ENCODE results near the gene ACKR1. TPM values are rescaled to one million over a fixed set of nuclear protein-coding genes. Genes with fewer than 3 reads are reported as not detected.

The ACKR1 gene
- total and polyA plus RNA-seq, 2 donors (not counting 3 experiments of a cell fraction or from before 2014, with no cell fraction given): 0.15 to 1.3 TPM

DNA sequence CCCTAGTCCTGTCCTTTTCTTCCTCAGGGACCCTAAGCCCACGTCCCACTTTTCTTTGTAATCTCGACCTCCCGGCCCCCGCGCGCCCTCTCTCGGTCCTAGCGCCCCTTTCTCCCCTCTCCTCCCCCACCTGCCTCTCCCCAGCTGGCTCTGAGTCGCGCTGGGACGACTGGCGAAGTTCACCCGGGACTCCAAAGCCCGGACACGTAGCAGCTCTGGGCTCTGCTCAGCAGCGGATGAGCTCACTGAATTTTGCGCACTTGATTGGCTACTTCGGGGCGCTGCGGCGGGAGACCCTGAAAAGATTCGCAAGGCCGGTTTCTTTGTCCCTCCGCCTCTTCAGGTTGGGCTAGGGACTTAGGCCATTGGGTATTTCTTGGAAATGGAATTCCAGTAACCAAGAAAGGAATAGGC, 16.3 kb upstream of the ACKR1 start:
- FAIRE-seq (no peak), DNase-seq (ENCODE audit: low read depth, low spot score) (peak; percentile 80)
- no peaks in the 10 kb centered on the region for H4K20me1 ChIP-seq (replicated peaks; ENCODE audit: control insufficient read depth, extremely low read depth, insufficient read depth, low read length)
- no peak overlapping the region for H3K27ac ChIP-seq (ENCODE audit: insufficient read depth, low read depth, low read length)
- H3K4me2 ChIP-seq (ENCODE audit: insufficient read depth, low read length): no peak overlapping the region
- H3K4me3 ChIP-seq (replicated peaks in 1 of 3; ENCODE audit: insufficient read depth in 1 of 3, low read depth in 1 of 3, low read length in 3 of 3): peak overlapping the region in 1 of 3 experiments; percentile 5
- no peaks in the 10 kb centered on the region for H3K4me1 ChIP-seq (ENCODE audit: control insufficient read depth, extremely low read depth, insufficient read depth, low read length)
- no peaks in the 10 kb centered on the region for H3K9me3 ChIP-seq (replicated peaks; ENCODE audit: control insufficient read depth, insufficient read depth, low read length)
- dilution Hi-C loops (cut with MboI; ENCODE audit: extremely low pct_ligation_motif_present, low sequenced_read_pairs) (no loop called here), intact Hi-C loops (cut with micrococcal nuclease) (loop anchor here (2.0 kb wide), 1 partner anchor 28 kb away; no protein-coding TSS in a partner anchor)
- no peaks in the 10 kb centered on the region for H3K79me2 ChIP-seq (ENCODE audit: control insufficient read depth, insufficient read depth, low read length)
- POLR2A ChIA-PET: no interaction called here
- no peaks in the 10 kb centered on the region for H3K36me3 ChIP-seq (ENCODE audit: control insufficient read depth in 2 of 2, extremely low read depth in 1 of 2, insufficient read depth in 2 of 2, low read length in 2 of 2)
- TF ChIP-seq MYC (IDR thresholded peaks at IDR 0.05; ENCODE audit: low read depth, low read length) (no peak), EZH2 (IDR thresholded peaks at IDR 0.05; ENCODE audit: borderline replicate concordance, low read depth, low read length, severe bottlenecking) (peak; percentile 33)
- H3K9ac ChIP-seq (replicated peaks; ENCODE audit: extremely low read depth, insufficient read depth, low read length): no peak overlapping the region
- peaks cover 31 to 39% of the 10 kb centered on the region in 2 experiments for H3K27me3 ChIP-seq (ENCODE audit: control insufficient read depth in 2 of 2, insufficient read depth in 2 of 2, low read length in 2 of 2)
- BruUV-seq (replicated peaks): no TSS peak
- CTCF ChIA-PET: interaction anchor here (0.7 to 1.4 kb wide), 9 partner anchors 8 to 602 kb away, joined by 3 to 18 read pairs (median 5); no protein-coding TSS in a partner anchor
- no peaks in the 10 kb centered on the region for H3K9me1 ChIP-seq (replicated peaks; ENCODE audit: control insufficient read depth, extremely low read depth, insufficient read depth, low read length)
- H2AFZ ChIP-seq (ENCODE audit: low read depth, low read length): no peak overlapping the region

- Histone ChIP-seq H3K36me3 (ENCODE audit: control insufficient read depth in 2 of 2, extremely low read depth in 1 of 2, insufficient read depth in 2 of 2, low read length in 2 of 2) (no peaks in the 10 kb centered on the region), H3K4me1 (ENCODE audit: control insufficient read depth, extremely low read depth, insufficient read depth, low read length) (no peaks in the 10 kb centered on the region), H3K27ac (ENCODE audit: insufficient read depth, low read depth, low read length) (no peak overlapping the region), H3K27me3 (ENCODE audit: control insufficient read depth in 2 of 2, insufficient read depth in 2 of 2, low read length in 2 of 2) (peaks cover 30 to 39% of the 10 kb centered on the region in 2 experiments), H3K4me2 (ENCODE audit: insufficient read depth, low read length) (no peak overlapping the region), H3K79me2 (ENCODE audit: control insufficient read depth, insufficient read depth, low read length) (no peaks in the 10 kb centered on the region), H2AFZ (ENCODE audit: low read depth, low read length) (no peak overlapping the region), H3K9me3 (replicated peaks; ENCODE audit: control insufficient read depth, insufficient read depth, low read length) (no peaks in the 10 kb centered on the region), H3K4me3 (replicated peaks in 1 of 3; ENCODE audit: insufficient read depth in 1 of 3, low read depth in 1 of 3, low read length in 3 of 3) (no peak overlapping the region), H4K20me1 (replicated peaks; ENCODE audit: control insufficient read depth, extremely low read depth, insufficient read depth, low read length) (no peaks in the 10 kb centered on the region), H3K9me1 (replicated peaks; ENCODE audit: control insufficient read depth, extremely low read depth, insufficient read depth, low read length) (no peaks in the 10 kb centered on the region), H3K9ac (replicated peaks; ENCODE audit: extremely low read depth, insufficient read depth, low read length) (no peak overlapping the region)
- DNase-seq (ENCODE audit: low read depth, low spot score) (no peak), FAIRE-seq (no peak)
- no peak for TF ChIP-seq POLR2AphosphoS5 (IDR thresholded peaks at IDR 0.05; ENCODE audit: insufficient read depth, low read depth, low read length)
- TF ChIP-seq EZH2 (IDR thresholded peaks at IDR 0.05; ENCODE audit: borderline replicate concordance, low read depth, low read length, severe bottlenecking): no peak
- no peak for TF ChIP-seq POLR2A (IDR thresholded peaks at IDR 0.05; ENCODE audit: low read depth, low read length)
- TF ChIP-seq, protein P1, sequence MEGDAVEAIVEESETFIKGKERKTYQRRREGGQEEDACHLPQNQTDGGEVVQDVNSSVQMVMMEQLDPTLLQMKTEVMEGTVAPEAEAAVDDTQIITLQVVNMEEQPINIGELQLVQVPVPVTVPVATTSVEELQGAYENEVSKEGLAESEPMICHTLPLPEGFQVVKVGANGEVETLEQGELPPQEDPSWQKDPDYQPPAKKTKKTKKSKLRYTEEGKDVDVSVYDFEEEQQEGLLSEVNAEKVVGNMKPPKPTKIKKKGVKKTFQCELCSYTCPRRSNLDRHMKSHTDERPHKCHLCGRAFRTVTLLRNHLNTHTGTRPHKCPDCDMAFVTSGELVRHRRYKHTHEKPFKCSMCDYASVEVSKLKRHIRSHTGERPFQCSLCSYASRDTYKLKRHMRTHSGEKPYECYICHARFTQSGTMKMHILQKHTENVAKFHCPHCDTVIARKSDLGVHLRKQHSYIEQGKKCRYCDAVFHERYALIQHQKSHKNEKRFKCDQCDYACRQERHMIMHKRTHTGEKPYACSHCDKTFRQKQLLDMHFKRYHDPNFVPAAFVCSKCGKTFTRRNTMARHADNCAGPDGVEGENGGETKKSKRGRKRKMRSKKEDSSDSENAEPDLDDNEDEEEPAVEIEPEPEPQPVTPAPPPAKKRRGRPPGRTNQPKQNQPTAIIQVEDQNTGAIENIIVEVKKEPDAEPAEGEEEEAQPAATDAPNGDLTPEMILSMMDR (IDR thresholded peaks at IDR 0.05; ENCODE audit: extremely low read depth in 1 of 2, insufficient read depth in 1 of 2, low read depth in 1 of 2, low read length in 2 of 2): no peak
- TF ChIP-seq GATA2 (IDR thresholded peaks at IDR 0.05; ENCODE audit: insufficient read depth, insufficient read length, low read depth, low read length): no peak
- no peak for TF ChIP-seq JUN (IDR thresholded peaks at IDR 0.05; ENCODE audit: borderline replicate concordance, insufficient read depth, insufficient read length, low read depth)
- TF ChIP-seq FOS (IDR thresholded peaks at IDR 0.05; ENCODE audit: borderline replicate concordance, insufficient read depth, low read length): no peak
- TF ChIP-seq, protein P2, sequence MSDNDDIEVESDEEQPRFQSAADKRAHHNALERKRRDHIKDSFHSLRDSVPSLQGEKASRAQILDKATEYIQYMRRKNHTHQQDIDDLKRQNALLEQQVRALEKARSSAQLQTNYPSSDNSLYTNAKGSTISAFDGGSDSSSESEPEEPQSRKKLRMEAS (IDR thresholded peaks at IDR 0.05; ENCODE audit: insufficient read depth, insufficient read length): no peak
- TF ChIP-seq MYC (IDR thresholded peaks at IDR 0.05; ENCODE audit: low read depth, low read length): no peak
- ChIA-PET POLR2A (no interaction called here), CTCF (no interaction called here)
- dilution Hi-C loops (cut with MboI; ENCODE audit: extremely low pct_ligation_motif_present, low sequenced_read_pairs): no loop called here
- no TSS peak for BruUV-seq (replicated peaks)
- intact Hi-C loops (cut with micrococcal nuclease): no loop called here
Observed at GRCh38 chr1:159190441-159190840, 14.2 kb upstream of the ACKR1 start.

Data from endothelial cell of umbilical vein (primary cell).